ENCODE data around the gene TRIM28. TPM values are rescaled to one million over a fixed set of nuclear protein-coding genes. Genes with fewer than 3 reads are reported as not detected.

Gene TRIM28
- total RNA-seq, 1 donor, result 152 TPM

DNA sequence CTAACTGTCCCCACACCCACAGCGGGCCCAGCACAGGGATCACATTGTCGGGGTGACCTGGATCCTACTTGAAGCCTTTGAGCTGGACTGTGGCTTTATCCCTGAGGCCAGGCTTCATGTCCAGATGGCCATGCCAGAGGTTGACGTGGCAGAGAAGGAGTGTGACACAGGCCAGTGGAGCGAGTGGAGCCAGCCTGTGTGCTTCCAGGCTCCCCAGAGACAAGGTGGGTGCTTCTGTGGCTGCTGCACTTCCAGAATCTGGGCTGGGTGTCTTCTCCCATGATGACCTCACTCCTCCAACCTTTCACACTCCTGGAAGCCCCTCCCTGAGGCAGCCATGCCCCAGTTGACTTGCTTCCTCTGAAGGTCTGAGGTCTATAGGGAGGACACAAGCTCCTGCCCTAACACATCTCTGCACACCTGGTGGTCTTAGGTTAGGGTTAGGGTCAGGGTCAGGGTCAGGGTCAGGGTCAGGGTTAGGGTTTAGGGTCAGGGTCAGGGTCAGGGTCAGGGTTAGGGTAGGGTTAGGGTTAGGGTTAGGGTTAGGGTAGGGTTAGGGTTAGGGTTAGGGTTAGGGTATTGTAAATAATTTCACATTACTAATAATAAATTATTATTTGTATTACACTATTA is 42.4 kb downstream of the TRIM28 start:
- Histone ChIP-seq H3K4me3 (ENCODE audit: low read length) (no peak overlapping the region), H3K9me3 (ENCODE audit: low read depth, low read length) (no peaks in the 10 kb centered on the region), H3K4me1 (ENCODE audit: insufficient read depth, low read length) (peaks cover 3% of the 10 kb centered on the region), H3K27me3 (ENCODE audit: insufficient read depth, low read length) (no peaks in the 10 kb centered on the region)

Other genes starting within 250 kb of the TRIM28 start
- 124 TPM for gene ERVK3-1, start 238.7 kb upstream of the TRIM28 start, total RNA-seq
- gene ZSCAN22, start 217.1 kb upstream of the TRIM28 start, total RNA-seq, result 0.52 TPM
- gene A1BG, start 190.6 kb upstream of the TRIM28 start, total RNA-seq, result 17.7 TPM
- 0.31 TPM for gene ZNF497, start 181.3 kb upstream of the TRIM28 start, total RNA-seq
- 0.84 TPM for gene ZNF837, start 163.0 kb upstream of the TRIM28 start, total RNA-seq
- 1,513 TPM for gene RPS5, start 156.8 kb upstream of the TRIM28 start, total RNA-seq
- gene RNF225, start 148.4 kb upstream of the TRIM28 start, total RNA-seq, result 0.42 TPM
- gene ZNF584, start 135.4 kb upstream of the TRIM28 start, total RNA-seq, result 1.3 TPM
- 1.9 TPM for gene ZNF132, start 103.9 kb upstream of the TRIM28 start, total RNA-seq
- gene ZNF324B, start 92.4 kb upstream of the TRIM28 start, total RNA-seq, result 3.6 TPM
- gene ZNF324, start 77.0 kb upstream of the TRIM28 start, total RNA-seq, result 19.2 TPM
- gene ZNF446, start 67.7 kb upstream of the TRIM28 start, total RNA-seq, result 5.5 TPM
- 1.9 TPM for gene SLC27A5, start 32.1 kb upstream of the TRIM28 start, total RNA-seq
- 2.7 TPM for gene ZBTB45, start 24.3 kb upstream of the TRIM28 start, total RNA-seq
- 32.7 TPM for gene CHMP2A, start 11.0 kb downstream of the TRIM28 start, total RNA-seq
- gene UBE2M, start 14.5 kb downstream of the TRIM28 start, total RNA-seq, result 22.5 TPM
- gene MZF1, start 29.3 kb downstream of the TRIM28 start, total RNA-seq, result 11.4 TPM

Data from mononuclear cell (primary cell).